ENCODE data around the gene E2F4. TPM values are rescaled to one million over a fixed set of nuclear protein-coding genes. Genes with fewer than 3 reads are reported as not detected.

The E2F4 gene
- total and polyA plus RNA-seq, 2 of the 13 experiments (the other 11 are each of a cell fraction or from before 2014, with no cell fraction given), result 84.8 to 91.2 TPM

DNA sequence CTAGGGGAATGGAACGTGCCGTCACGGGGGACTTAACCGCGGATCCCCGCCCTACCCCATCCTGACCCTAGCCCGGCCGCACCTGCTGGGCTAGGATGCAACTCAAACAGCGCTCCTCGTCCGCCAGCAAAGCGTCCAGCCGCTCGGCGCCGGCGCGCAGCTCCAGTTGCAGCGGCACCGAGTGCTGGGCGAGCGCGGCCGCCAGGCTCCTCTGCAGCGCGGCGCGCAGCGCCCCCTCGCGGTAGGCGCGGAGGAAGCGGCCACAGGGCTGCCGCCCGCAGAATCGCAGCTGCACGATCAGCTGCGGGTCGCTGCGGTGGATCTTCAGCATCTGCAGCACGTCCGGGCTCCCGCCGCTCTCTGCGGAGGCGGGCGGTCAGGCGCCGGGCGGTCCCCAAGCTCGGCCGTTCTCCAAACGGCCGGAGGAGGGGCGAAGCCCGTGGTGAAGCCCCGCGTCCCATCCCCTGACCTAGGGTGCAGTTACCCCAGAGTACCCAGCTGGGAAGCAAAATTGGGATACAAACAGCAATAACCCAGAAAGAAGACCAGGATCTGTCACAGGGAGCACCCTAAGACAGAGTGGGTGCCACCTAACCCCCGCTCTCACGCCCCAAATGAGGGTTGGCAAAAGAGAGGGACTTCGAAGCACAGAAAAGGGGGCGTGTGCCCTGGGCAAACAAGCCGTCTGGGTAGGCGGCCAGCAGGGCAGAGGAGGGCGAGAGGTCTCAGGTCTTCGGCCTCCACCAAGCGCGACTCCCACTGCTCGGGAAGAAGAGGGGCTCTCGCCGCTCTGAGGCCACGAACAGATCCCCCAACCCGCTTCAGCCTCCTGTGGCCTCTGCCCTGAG, 36.4 kb upstream of the E2F4 start (continued):
- peak; percentile 44; the same call in 1 of the 2 replicates for TF ChIP-seq KLF13 (CRISPR knock-in tag; IDR thresholded peaks at IDR 0.05)
- TF ChIP-seq MBD4 (IDR thresholded peaks at IDR 0.05; ENCODE audit: borderline replicate concordance, low read length), result no peak
- TF ChIP-seq ZBTB42 (CRISPR knock-in tag; IDR thresholded peaks at IDR 0.05), result 0 out of 2 replicates have a peak, but pooled peaks have one; percentile 44
- TF ChIP-seq, protein P1, sequence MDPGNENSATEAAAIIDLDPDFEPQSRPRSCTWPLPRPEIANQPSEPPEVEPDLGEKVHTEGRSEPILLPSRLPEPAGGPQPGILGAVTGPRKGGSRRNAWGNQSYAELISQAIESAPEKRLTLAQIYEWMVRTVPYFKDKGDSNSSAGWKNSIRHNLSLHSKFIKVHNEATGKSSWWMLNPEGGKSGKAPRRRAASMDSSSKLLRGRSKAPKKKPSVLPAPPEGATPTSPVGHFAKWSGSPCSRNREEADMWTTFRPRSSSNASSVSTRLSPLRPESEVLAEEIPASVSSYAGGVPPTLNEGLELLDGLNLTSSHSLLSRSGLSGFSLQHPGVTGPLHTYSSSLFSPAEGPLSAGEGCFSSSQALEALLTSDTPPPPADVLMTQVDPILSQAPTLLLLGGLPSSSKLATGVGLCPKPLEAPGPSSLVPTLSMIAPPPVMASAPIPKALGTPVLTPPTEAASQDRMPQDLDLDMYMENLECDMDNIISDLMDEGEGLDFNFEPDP (CRISPR knock-in tag; conservative IDR thresholded peaks at IDR 0.05), result no peak
- peak; percentile 38; the same call in 1 of the 2 replicates for TF ChIP-seq TBX2 (CRISPR knock-in tag; IDR thresholded peaks at IDR 0.05; ENCODE audit: borderline replicate concordance)
- no peak for TF ChIP-seq POLR2AphosphoS5 (IDR thresholded peaks at IDR 0.05; ENCODE audit: low read depth, low read length)
- TF ChIP-seq ZNF891 (CRISPR knock-in tag; IDR thresholded peaks at IDR 0.05), result no peak
- no peak for TF ChIP-seq ARNT (IDR thresholded peaks at IDR 0.05)
- TF ChIP-seq, protein P2, sequence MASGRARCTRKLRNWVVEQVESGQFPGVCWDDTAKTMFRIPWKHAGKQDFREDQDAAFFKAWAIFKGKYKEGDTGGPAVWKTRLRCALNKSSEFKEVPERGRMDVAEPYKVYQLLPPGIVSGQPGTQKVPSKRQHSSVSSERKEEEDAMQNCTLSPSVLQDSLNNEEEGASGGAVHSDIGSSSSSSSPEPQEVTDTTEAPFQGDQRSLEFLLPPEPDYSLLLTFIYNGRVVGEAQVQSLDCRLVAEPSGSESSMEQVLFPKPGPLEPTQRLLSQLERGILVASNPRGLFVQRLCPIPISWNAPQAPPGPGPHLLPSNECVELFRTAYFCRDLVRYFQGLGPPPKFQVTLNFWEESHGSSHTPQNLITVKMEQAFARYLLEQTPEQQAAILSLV (CRISPR knock-in tag; IDR thresholded peaks at IDR 0.05; ENCODE audit: borderline replicate concordance), result peak; percentile 81; the same call in 1 of the 2 replicates
- TF ChIP-seq CBFB (CRISPR knock-in tag; IDR thresholded peaks at IDR 0.05), result peak; percentile 58
- no peak for TF ChIP-seq ZNF660 (CRISPR knock-in tag; IDR thresholded peaks at IDR 0.05; ENCODE audit: borderline replicate concordance, low read depth)
- TF ChIP-seq ZFP36 (IDR thresholded peaks at IDR 0.05; ENCODE audit: borderline replicate concordance, low read depth, low read length, partially characterized antibody), result no peak
- TF ChIP-seq FOXO1 (CRISPR knock-in tag; IDR thresholded peaks at IDR 0.05), result peak; percentile 75; the same call in 1 of the 2 replicates
- no peak for TF ChIP-seq ZNF335 (CRISPR knock-in tag; IDR thresholded peaks at IDR 0.05)
- TF ChIP-seq KDM6A (CRISPR knock-in tag; IDR thresholded peaks at IDR 0.05; ENCODE audit: low read depth), result no peak
- TF ChIP-seq ZNF543 (CRISPR knock-in tag; IDR thresholded peaks at IDR 0.05), result peak; percentile 76; the same call in 1 of the 2 replicates
- TF ChIP-seq ZIK1 (CRISPR knock-in tag; IDR thresholded peaks at IDR 0.05; ENCODE audit: borderline replicate concordance, low read depth), result no peak
- TF ChIP-seq ZNF775 (CRISPR knock-in tag; IDR thresholded peaks at IDR 0.05; ENCODE audit: borderline replicate concordance), result 0 out of 2 replicates have a peak, but pooled peaks have one; percentile 25
- 0 out of 2 replicates have a peak, but pooled peaks have one; percentile 30 for TF ChIP-seq ZNF572 (CRISPR knock-in tag; IDR thresholded peaks at IDR 0.05)
- TF ChIP-seq ZNF230 (CRISPR knock-in tag; IDR thresholded peaks at IDR 0.05), result peak; percentile 70
- TF ChIP-seq, protein P3, sequence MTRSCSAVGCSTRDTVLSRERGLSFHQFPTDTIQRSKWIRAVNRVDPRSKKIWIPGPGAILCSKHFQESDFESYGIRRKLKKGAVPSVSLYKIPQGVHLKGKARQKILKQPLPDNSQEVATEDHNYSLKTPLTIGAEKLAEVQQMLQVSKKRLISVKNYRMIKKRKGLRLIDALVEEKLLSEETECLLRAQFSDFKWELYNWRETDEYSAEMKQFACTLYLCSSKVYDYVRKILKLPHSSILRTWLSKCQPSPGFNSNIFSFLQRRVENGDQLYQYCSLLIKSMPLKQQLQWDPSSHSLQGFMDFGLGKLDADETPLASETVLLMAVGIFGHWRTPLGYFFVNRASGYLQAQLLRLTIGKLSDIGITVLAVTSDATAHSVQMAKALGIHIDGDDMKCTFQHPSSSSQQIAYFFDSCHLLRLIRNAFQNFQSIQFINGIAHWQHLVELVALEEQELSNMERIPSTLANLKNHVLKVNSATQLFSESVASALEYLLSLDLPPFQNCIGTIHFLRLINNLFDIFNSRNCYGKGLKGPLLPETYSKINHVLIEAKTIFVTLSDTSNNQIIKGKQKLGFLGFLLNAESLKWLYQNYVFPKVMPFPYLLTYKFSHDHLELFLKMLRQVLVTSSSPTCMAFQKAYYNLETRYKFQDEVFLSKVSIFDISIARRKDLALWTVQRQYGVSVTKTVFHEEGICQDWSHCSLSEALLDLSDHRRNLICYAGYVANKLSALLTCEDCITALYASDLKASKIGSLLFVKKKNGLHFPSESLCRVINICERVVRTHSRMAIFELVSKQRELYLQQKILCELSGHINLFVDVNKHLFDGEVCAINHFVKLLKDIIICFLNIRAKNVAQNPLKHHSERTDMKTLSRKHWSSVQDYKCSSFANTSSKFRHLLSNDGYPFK (CRISPR knock-in tag; IDR thresholded peaks at IDR 0.05; ENCODE audit: borderline replicate concordance), result peak; percentile 16; the same call in 1 of the 2 replicates
- TF ChIP-seq ZNF674 (CRISPR knock-in tag; IDR thresholded peaks at IDR 0.05; ENCODE audit: low read depth), result no peak; the same call in 1 of the 2 replicates
- no peak for TF ChIP-seq CENPX (CRISPR knock-in tag; IDR thresholded peaks at IDR 0.05)
- TF ChIP-seq, protein P4, sequence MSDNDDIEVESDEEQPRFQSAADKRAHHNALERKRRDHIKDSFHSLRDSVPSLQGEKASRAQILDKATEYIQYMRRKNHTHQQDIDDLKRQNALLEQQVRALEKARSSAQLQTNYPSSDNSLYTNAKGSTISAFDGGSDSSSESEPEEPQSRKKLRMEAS (IDR thresholded peaks at IDR 0.05), result peak; percentile 78
